ENCODE data around the gene GALNT10.
"Not testable (repeated sequence)": the region's sequence is repeated elsewhere in the genome, so short reads cannot be mapped to it uniquely, and the experiment has no call there.

The GALNT10 gene

GRCh38 chr5:154356958-154357357 lies 166.4 kb downstream of the GALNT10 start:
- no peak for DNase-seq (ENCODE audit: low spot score)

- DNase-seq (ENCODE audit: low spot score): no peak
Measured at GRCh38 chr5:154358516-154359220, 168.1 kb downstream of the GALNT10 start.

DNA sequence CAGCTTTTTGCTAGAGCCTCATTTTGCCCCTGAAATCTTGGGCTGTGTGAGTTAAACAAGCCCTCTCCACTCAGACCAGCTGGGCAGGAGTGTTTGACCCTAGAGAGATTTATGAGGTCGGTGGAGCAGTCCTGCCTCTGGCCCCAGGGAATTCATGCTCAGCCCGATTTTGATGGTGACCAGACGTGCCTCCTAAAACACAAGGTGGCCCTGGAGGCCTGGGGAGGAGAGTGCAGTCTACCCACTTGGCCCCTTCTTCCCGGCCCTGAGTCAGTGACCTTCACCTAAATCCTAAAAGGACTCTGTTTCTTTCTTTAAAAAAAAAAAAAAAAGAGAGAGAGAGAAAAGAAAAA lies 168.7 kb downstream of the GALNT10 start:
- no peak for DNase-seq (ENCODE audit: low spot score)

DNA sequence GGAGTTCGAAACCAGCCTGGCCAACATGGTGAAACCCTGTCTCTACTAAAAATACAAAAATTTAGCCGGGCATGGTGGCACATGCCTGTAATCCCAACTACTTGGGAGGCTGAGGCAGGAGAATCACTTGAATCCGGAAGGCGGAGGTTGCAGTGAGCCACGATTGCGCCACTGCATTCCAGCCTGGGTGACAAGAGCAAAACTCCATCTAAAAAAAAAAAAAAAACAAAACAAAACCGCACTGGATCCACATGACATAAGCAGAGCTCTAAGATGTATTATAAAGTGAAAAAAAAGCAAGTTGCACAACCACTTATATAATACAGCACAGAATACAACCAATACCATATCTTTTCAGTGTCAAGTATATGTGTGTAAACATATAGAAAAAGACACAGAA lies 169.7 kb downstream of the GALNT10 start:
- not testable (repeated sequence) for DNase-seq (ENCODE audit: low spot score)

DNA sequence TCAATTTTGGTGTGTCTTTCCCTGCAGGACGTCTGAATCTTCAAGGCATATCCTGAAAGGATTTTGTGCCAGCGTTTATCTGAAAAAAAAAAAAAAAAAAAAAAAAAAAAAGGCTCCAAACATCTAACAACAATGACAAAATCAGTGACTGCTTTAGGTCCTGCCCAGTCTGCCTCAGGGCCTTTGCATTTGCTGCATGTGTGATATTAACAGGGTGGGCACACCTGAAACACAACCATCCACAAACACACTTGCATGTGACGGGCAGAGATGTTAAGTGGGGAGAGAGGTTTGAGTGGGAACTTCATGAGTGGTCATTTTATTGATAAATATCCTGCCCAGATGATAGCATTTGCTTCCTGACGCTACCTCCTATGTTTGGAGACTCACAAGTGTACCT lies 172.9 kb downstream of the GALNT10 start:
- no peak for DNase-seq (ENCODE audit: low spot score)

- no peak for DNase-seq (ENCODE audit: low spot score)
Measured at GRCh38 chr5:154364771-154365170, 174.2 kb downstream of the GALNT10 start.

- no peak for DNase-seq (ENCODE audit: low spot score)
Measured at GRCh38 chr5:154365823-154366222, 175.3 kb downstream of the GALNT10 start.

- no peak for DNase-seq (ENCODE audit: low spot score)
Measured at GRCh38 chr5:154366353-154366752, 175.8 kb downstream of the GALNT10 start.

DNA sequence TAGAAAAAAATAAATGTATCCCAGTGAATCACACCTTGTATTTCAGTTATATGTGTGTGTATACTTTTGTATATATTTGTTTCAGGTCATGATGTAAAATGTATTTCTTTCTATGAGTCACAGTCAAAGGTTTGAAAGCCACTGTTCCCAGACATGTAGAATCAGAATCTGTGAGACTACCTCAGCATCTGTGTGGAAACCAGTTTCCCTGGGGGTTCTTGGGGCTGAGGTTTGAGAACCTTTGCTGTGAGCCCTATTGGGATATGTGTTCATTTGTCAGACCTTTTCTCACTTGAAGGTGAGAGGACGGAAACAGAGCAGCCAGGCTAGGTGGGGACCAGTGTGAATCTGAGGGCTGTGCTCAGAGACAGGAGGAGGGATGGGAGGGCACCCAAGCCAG lies 176.6 kb downstream of the GALNT10 start:
- no peak for DNase-seq (ENCODE audit: low spot score)

DNA sequence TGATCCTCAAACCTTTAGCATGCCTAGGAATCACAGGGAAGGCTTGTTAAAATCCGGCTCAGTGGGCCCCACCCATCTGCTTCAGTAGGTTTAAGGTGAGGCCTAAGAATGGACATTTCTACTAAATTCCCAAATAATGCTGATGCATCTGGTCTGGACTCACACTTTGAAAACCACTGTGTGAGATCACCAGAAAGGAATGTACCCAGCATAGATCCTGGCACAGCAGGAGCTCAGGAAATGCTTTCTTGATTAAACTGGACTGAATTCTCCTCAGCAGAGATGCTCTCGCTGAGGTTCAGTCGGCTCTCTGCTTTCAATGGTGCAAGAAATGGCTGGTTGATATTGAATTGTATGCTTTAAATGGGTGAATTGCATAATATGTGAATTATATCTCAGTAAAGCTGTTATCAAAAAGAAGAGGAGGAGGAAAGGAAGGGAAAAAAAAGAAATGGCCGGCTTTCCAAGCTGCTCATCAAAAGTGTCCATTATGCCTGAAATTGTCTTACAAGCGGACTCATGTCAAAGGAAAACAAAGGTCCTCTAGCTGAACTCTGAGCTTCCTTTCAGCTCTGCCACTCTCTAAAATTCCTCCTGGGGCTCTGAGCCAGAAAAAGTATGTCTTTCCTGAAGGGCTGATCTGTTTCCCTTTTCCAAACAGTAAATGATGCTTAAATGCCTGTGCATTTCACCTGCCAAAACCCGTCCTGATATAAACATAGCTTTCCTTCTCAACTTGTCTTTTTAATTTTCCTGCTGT lies 177.7 kb downstream of the GALNT10 start:
- DNase-seq (ENCODE audit: low spot score): peak; percentile 91

DNA sequence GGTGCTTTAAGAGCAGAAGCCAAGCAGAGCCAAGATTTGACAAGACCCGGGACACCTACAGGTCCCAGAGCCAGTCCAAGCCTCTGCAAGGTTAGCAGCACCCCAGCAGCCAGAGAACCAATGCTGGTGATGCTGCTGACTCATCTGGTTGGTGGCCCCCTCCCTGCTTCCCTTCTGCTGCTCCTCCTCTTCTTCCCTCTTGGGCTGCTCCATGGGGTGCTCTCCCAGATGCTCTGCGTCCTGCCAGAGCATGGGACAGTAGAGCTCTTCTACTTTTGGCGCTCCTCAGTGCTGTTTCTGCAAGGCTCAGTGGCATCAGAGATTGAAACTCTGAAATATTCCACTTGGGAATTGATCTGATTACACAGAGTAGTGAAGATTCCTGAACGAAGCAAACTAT lies 179.1 kb downstream of the GALNT10 start:
- no peak for DNase-seq (ENCODE audit: low spot score)

DNA sequence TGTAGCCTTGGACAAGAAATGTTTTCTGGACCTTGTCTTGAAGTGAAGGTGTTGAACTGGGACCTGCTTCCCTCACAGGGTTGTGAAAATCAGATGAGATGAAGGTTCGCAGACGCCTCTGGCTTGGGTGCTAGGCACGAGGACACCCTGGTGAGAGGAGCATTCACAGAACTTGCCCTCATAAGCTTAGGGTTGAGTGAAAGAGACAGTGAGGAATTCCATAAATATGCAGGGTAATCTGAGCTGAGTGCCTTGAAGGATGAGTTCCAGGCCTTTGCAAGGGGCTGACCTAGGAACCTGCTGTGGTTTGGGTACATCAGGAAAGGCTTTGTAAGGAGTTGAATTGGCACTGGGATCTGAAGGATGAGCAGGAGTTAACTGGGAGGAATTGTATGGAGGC lies 179.6 kb downstream of the GALNT10 start:
- DNase-seq (ENCODE audit: low spot score): no peak

DNA sequence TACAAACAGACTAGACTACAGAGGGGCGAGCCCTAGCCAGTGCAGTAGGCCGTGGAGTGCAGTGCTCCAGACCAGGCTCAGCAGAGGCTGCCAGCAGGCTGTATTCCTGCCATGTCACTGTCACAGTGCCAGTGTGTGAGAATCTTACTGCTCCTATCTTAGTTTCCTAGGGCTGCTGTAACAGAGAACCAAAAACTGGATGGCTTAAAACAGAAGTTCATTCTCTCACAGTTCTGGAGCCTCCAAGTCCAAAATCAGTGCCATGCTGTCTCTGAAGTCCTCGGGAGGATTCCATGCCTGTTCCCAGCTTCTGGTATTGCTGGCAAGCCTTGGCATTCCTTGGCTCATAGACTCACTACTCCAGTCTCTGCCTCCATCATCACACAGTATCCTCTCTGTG lies 180.3 kb downstream of the GALNT10 start:
- DNase-seq (ENCODE audit: low spot score): no peak

GRCh38 chr5:154371687-154372086 lies 181.2 kb downstream of the GALNT10 start:
- DNase-seq (ENCODE audit: low spot score): no peak

DNA sequence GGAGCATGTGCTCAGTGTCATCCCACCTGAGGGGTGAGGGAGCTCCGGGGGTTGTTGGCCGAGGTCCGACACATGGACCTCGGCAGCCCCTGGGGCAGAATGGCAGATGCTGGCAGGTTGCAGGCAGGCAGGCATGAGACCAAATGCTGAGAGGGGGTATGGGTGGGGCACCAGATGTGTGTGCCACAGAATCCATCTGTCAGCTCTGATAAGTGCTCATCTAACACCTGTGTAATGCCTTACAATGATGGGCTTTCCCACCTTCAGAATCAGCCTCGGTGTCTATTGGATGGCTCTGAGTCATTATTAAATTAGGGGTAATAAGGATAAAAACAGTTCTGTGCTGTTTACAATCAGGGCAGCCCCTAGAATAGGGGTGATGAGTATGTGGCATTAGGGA lies 182.1 kb downstream of the GALNT10 start:
- no peak for DNase-seq (ENCODE audit: low spot score)

DNA sequence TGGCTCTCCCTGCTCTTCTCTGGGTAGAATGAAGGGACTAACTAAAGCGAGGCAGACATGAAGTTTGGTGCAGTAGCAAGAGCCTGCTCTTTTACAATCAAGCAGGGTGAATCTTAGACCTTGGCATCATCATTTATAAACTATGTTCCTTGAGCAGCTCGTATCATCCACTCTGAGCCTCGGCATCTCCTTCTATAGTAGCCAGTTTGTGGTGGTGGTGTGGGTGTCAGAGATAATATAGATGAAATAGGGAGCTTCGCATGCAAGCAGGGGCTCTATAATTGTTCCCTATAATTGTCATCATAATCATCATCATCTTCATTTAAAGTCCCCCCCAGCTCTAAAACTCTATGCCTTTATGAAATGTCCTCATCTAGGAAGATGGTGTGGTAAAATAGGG lies 182.8 kb downstream of the GALNT10 start:
- no peak for DNase-seq (ENCODE audit: low spot score)

- no peak for DNase-seq (ENCODE audit: low spot score)
Measured at GRCh38 chr5:154373729-154374179, 183.2 kb downstream of the GALNT10 start.

- DNase-seq (ENCODE audit: low spot score): no peak
Measured at GRCh38 chr5:154374264-154374663, 183.7 kb downstream of the GALNT10 start.

GRCh38 chr5:154375329-154376008 lies 184.9 kb downstream of the GALNT10 start:
- DNase-seq (ENCODE audit: low spot score): no peak

DNA sequence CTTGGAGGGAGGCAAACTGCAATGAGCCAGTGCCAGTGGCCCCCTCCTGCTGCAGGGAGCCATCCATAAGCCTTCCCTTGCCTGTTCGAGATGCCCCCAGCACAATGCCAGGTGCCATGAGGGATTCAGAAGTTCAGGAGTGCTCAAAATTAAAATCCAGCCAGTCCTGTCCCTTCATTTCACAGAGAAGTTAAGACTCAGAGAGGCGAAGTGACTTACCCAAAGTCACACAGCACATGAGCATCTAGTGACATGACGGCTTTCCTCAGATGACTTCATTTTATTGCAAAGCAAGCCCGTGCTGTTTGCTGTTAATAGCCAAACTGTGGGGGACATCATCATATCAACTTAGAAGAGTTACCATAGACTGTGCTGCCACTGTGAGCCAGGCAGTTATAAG lies 185.9 kb downstream of the GALNT10 start:
- no peak for DNase-seq (ENCODE audit: low spot score)

GRCh38 chr5:154377754-154378533 lies 187.4 kb downstream of the GALNT10 start:
- DNase-seq (ENCODE audit: low spot score): no peak

DNA sequence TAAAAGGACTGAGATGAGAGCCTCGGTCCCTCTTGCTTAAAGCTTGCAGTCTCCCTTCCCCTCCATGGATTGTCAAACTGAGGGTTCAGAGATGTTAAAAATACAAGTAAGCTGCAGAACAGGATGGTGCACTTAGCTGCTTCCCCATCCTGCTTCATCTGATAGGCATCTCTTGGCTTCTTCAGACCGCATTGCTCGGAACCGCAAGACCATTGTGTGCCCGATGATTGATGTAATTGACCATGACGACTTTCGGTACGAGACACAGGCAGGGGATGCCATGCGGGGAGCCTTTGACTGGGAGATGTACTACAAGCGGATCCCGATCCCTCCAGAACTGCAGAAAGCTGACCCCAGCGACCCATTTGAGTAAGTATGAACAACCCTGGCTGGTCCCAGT lies 189.7 kb downstream of the GALNT10 start:
- no peak for DNase-seq (ENCODE audit: low spot score)
